Kidney epithelial cell (primary cell): ENCODE measurements around the gene ABLIM3. TPM values are rescaled to one million over a fixed set of nuclear protein-coding genes. Genes with fewer than 3 reads are reported as not detected.

Experiments
- DNase-seq: peaks from one replicate; pipeline ENCODE4 v3.0.0-alpha.2; 2010; ENCODE audit warnings: low read depth
- H3K27me3 ChIP-seq: 2 replicates; pipeline ENCODE4 v1.6.0; 2011; ENCODE audit warnings: low read length; ENCODE audit not compliant: control insufficient read depth, insufficient read depth
- H3K36me3 ChIP-seq: 2 replicates; pipeline ENCODE4 v1.5.1; 2011; ENCODE audit warnings: low read length; ENCODE audit not compliant: control insufficient read depth, insufficient read depth
- H3K4me3 ChIP-seq: 2 replicates; pipeline ENCODE4 v1.5.1; 2011; ENCODE audit warnings: low read depth, mild to moderate bottlenecking, control low read depth, low read length
- CTCF ChIP-seq: IDR thresholded peaks from 2 replicates; pipeline ENCODE4 v1.5.1; 2011; ENCODE audit warnings: mild to moderate bottlenecking, moderate library complexity, low read length, control low read depth, inconsistent platforms; ENCODE audit not compliant: insufficient read depth, poor library complexity, severe bottlenecking
- total RNA-seq: library from RNA; depleted of rRNA; stranded (reverse); fragments of >200 nt; gene quantifications from 2 replicates; pipeline ENCODE4 v1.2.3, GENCODE V29; 2015

The ABLIM3 gene
- total RNA-seq, 1 donor from 2014 or later = 35.2 TPM

GRCh38 chr5:149215478-149216090 lies 74.3 kb downstream of the ABLIM3 start:
- Histone ChIP-seq H3K4me3 (no peak overlapping the region), H3K36me3 (no peaks in the 10 kb centered on the region), H3K27me3 (no peaks in the 10 kb centered on the region)
- no peak for TF ChIP-seq CTCF
- no peak for DNase-seq

GRCh38 chr5:149216496-149216895 lies 75.2 kb downstream of the ABLIM3 start:
- DNase-seq = no peak
- no peak for TF ChIP-seq CTCF
- no peaks in the 10 kb centered on the region for H3K36me3 ChIP-seq
- H3K27me3 ChIP-seq = no peaks in the 10 kb centered on the region
- H3K4me3 ChIP-seq = no peak overlapping the region

- Histone ChIP-seq H3K4me3 (no peak overlapping the region), H3K27me3 (no peaks in the 10 kb centered on the region), H3K36me3 (no peaks in the 10 kb centered on the region)
- no peak for DNase-seq
- no peak for TF ChIP-seq CTCF
These were observed 76.0 kb downstream of the ABLIM3 start for GRCh38 chr5:149217096-149217802.

- no peak for TF ChIP-seq CTCF
- no peaks in the 10 kb centered on the region for H3K36me3 ChIP-seq
- no peak overlapping the region for H3K4me3 ChIP-seq
- H3K27me3 ChIP-seq = no peaks in the 10 kb centered on the region
- no peak for DNase-seq
These were observed 76.5 kb downstream of the ABLIM3 start for GRCh38 chr5:149217803-149218155.

- Histone ChIP-seq H3K27me3 (no peaks in the 10 kb centered on the region), H3K36me3 (no peaks in the 10 kb centered on the region), H3K4me3 (no peak overlapping the region)
- no peak for DNase-seq
- TF ChIP-seq CTCF = no peak
These were observed 78.3 kb downstream of the ABLIM3 start for GRCh38 chr5:149219584-149219983.

- Histone ChIP-seq H3K27me3 (no peaks in the 10 kb centered on the region), H3K36me3 (no peaks in the 10 kb centered on the region), H3K4me3 (no peak overlapping the region)
- DNase-seq = no peak
- TF ChIP-seq CTCF = no peak
These were observed 79.5 kb downstream of the ABLIM3 start for GRCh38 chr5:149220750-149221149.
